ENCODE data around the gene NOL11. TPM values are rescaled to one million over a fixed set of nuclear protein-coding genes. Genes with fewer than 3 reads are reported as not detected.
A peak's percentile ranks its signal among the peaks of the same experiment; 100 is the strongest.
"Not testable (repeated sequence)": the region's sequence is repeated elsewhere in the genome, so short reads cannot be mapped to it uniquely, and the experiment has no call there.

Gene NOL11
- total RNA-seq, 2 donors from 2014 or later = 25.0 to 33.8 TPM

- peak overlapping the region; percentile 84 for H3K27ac ChIP-seq
- no peaks in the 10 kb centered on the region for H3K9me3 ChIP-seq
- intact Hi-C loops (cut with DNase I) = loop anchor here (5.0 kb wide), 1 partner anchor 110 kb away; the partner anchor contains the start of gene BPTF
- H3K27me3 ChIP-seq (replicated peaks; ENCODE audit: insufficient read depth) = no peaks in the 10 kb centered on the region
- H3K36me3 ChIP-seq = peaks cover 6 to 9% of the 10 kb centered on the region in 2 donors
- peak overlapping the region; percentile 69 to 89 for H3K4me3 ChIP-seq
- H3K4me1 ChIP-seq (replicated peaks) = no peaks in the 10 kb centered on the region
- 2% methylated on average over 5 of the region's 5 CpGs for WGBS
- DNase-seq (ENCODE audit: low spot score) = peak; percentile 9
- TF ChIP-seq POLR2A (IDR thresholded peaks at IDR 0.05) (no peak), CTCF (IDR thresholded peaks at IDR 0.05) (no peak), POLR2AphosphoS5 (IDR thresholded peaks at IDR 0.05) (no peak)
Observed at GRCh38 chr17:67717192-67717623, 528 bp upstream of the NOL11 start.

- peak overlapping the region; percentile 69 to 89 for H3K4me3 ChIP-seq
- no peak for TF ChIP-seq POLR2A (IDR thresholded peaks at IDR 0.05)
- TF ChIP-seq CTCF (IDR thresholded peaks at IDR 0.05) = no peak
- TF ChIP-seq POLR2AphosphoS5 (IDR thresholded peaks at IDR 0.05) = no peak
- H3K4me1 ChIP-seq (replicated peaks) = no peaks in the 10 kb centered on the region
- H3K36me3 ChIP-seq = peaks cover 7 to 9% of the 10 kb centered on the region in 2 donors
- no peaks in the 10 kb centered on the region for H3K9me3 ChIP-seq
- H3K27ac ChIP-seq = peak overlapping the region; percentile 84
- H3K27me3 ChIP-seq (replicated peaks; ENCODE audit: insufficient read depth) = no peaks in the 10 kb centered on the region
- WGBS = under 1% methylated on average over 16 of the region's 16 CpGs
- no peak for DNase-seq (ENCODE audit: low spot score)
- intact Hi-C loops (cut with DNase I) = loop anchor here (5.0 kb wide), 1 partner anchor 109 kb away; the partner anchor contains the start of gene BPTF
Observed at GRCh38 chr17:67718325-67718941, 697 bp downstream of the NOL11 start.

- Histone ChIP-seq H3K27me3 (replicated peaks; ENCODE audit: insufficient read depth) (no peaks in the 10 kb centered on the region), H3K36me3 (peaks cover 7 to 29% of the 10 kb centered on the region in 2 donors), H3K27ac (no peak overlapping the region), H3K4me3 (no peak overlapping the region), H3K9me3 (no peaks in the 10 kb centered on the region), H3K4me1 (replicated peaks) (no peaks in the 10 kb centered on the region)
- WGBS = 89% methylated on average over 4 of the region's 4 CpGs
- intact Hi-C loops (cut with DNase I) = no loop called here
- DNase-seq (ENCODE audit: low spot score) = no peak
- TF ChIP-seq POLR2A (IDR thresholded peaks at IDR 0.05) (no peak), CTCF (IDR thresholded peaks at IDR 0.05) (no peak), POLR2AphosphoS5 (IDR thresholded peaks at IDR 0.05) (no peak)
Observed at GRCh38 chr17:67725373-67725791, 7.6 kb downstream of the NOL11 start.

- Histone ChIP-seq H3K36me3 (peaks cover 7 to 29% of the 10 kb centered on the region in 2 donors), H3K4me3 (no peak overlapping the region), H3K27me3 (replicated peaks; ENCODE audit: insufficient read depth) (no peaks in the 10 kb centered on the region), H3K4me1 (replicated peaks) (no peaks in the 10 kb centered on the region), H3K27ac (no peak overlapping the region), H3K9me3 (no peaks in the 10 kb centered on the region)
- DNase-seq (ENCODE audit: low spot score) = no peak
- WGBS = 94% methylated on average over 4 of the region's 4 CpGs
- intact Hi-C loops (cut with DNase I) = no loop called here
- no peak for TF ChIP-seq POLR2AphosphoS5 (IDR thresholded peaks at IDR 0.05)
- TF ChIP-seq POLR2A (IDR thresholded peaks at IDR 0.05) = no peak
- no peak for TF ChIP-seq CTCF (IDR thresholded peaks at IDR 0.05)
Observed at GRCh38 chr17:67725807-67726206, 8.1 kb downstream of the NOL11 start.

- H3K27me3 ChIP-seq (replicated peaks; ENCODE audit: insufficient read depth); H3K27ac ChIP-seq; intact Hi-C loops (cut with DNase I); H3K9me3 ChIP-seq; H3K4me1 ChIP-seq (replicated peaks); H3K4me3 ChIP-seq; DNase-seq (ENCODE audit: low spot score): not testable (repeated sequence)
- peaks cover 0 to 21% of the 10 kb centered on the region in 2 donors for H3K36me3 ChIP-seq
- WGBS = 97% methylated on average over 15 of the region's 15 CpGs
Observed at GRCh38 chr17:67727152-67728039, 9.7 kb downstream of the NOL11 start.

All from prostate gland (tissue), 2 donors.